ENCODE data around the gene BCCIP.

BCCIP gene

DNA sequence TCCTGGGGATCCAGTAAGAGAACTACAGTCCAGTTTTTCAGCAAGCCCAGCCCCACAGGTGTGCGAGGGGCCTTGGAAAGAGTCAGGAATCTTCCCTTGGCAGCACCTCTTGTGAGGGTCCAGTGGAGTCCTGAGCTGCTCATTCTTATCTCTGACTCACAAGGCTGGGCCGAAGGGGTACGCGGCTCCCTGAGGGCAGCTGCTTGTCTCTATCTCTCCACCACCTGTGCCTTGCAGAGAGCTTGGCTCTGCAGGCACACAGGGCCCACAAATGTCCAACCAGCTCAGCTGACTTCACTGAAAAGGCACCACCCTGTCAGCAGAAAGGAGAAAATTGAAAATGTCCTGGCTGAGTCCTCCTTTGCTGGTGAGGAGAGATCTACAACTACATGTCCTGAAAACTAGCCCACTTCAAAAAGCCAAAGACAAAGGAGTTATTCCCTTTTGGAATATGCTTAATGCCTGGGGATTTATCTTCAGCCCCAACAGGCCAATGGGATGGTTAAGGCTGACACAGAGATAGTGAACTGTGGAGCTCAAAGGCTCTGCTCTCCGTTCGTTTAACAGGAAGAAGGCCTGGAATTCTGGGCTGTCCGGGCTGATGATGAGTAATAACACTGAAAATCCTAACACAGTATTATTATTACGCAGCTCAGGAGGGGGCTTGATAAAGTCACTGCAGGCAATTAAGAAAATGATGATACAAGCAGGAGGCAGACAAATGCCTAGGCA is 23.7 kb upstream of the BCCIP start:
- no peak for DNase-seq

DNA sequence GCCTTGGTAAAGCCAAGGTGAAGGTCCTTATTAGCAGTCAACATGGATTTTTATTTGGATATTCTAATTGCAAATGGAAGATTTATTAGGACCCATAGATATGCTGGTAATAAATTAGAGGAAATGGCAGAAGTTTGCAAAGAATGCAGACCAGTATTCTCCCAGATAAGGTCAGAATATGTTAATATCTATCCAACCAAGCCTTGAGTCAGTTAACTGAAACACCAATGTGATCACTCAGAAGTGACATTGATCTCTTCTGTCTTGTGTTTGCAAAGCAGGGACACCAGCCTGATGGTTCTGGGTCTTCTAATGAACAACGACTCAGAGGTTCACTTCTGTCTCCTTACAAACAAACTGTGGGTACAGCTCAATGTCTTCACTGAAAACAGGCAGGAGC is 21.8 kb upstream of the BCCIP start:
- DNase-seq: no peak

DNA sequence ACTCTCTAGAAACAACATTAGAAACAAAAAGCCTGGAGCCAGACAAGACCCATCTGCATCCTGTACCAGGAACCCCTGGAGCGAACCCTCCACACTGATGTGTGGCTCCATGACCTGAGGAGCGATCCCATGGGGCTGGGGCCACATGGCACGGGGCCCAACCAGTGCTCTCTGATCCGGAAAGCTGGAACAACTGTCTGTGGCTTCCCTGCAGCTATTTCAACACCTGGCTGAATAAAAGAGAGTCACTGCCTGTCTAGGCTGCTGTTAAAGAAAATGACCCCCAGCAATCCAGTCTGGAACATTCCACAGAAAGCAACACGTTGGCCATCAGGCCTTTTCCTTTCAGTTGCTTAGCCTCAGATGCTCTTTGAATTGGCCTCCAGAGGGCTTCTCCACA is 21.2 kb upstream of the BCCIP start:
- DNase-seq: no peak

DNA sequence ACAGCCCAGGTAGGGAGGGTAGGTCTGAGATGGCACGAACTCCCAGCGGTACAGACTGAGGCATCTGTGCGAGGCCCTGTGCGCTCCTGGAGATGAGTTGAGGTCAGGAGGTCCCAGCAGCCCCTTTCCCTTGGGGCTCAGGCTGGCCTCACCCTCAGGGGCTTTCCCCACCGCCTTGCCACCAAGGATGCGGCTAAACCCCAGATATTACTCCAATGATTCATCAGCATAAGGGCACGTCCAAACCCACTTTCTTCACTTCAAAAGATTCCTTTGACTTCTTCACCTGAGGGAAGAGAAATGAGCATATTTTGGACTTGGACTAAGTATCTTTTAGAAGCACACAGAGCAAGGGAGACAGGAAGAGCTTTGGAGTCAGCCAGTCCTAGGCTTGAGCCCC is 20.6 kb upstream of the BCCIP start:
- DNase-seq: no peak

DNA sequence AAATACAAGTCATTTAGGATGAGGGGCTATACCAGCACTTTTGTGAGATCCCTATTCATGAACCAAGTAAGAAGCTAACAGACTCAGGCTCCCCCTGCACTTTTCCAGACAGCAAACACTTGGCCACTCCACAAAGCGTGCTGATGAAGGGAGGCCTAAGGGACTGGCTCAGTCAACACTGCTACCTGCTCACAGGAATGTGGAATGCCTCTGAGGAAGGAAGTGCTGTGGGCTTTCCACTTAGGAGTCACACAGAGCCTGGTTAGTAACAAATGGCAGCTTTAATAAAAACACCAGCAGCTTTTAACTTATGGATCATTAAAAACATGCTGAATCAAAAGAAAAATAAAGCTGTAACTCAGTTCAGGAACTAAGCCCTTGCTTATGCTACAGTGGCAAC is 15.3 kb upstream of the BCCIP start:
- no peak for DNase-seq

DNA sequence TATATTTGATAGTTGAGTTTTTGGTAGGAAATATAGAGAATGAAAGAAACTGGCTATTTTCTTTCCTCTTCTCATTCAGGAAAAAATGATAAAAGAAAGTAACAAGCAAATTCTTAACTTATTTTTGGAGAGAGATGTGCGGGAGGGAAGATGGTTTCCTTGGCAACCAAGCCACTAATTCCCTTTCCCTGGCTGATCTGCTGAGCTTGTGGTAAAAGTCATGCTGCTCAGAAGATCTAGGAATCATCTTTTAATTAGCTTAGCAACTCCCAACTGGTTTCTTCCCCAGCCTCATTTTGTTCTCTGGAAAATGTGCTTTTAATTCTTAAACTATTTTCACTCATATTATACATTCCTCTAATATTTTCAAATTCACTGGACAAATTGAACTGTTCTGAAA is 12.1 kb upstream of the BCCIP start:
- no peak for DNase-seq

DNA sequence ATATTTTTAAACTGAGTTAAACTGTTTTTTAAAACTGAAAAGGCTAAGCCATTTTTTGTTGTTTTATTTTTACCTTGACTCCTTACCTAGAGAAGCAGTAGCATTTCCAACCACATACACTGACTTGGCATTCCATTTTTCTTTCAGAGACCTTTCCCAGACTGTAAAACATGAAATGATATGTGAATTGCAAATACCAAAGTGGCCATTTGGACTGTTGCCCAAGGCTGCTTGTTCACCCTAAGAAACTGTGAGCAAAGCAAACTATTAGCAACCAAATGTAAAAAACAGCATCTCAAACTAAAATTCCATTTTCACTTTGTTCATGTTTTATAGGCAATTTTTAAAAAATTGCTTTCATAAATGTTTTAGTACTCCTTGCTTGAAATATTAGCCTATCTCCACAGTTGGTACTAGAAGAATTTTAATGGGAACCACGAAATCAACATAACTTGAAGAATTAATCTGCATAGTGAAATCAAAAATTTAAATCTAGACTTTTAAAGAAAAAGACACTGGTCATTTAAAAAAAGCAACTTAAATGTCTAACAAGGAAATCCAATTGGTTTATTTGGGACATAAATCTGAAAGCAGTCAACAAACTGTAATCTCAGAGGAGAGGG is 11.1 kb upstream of the BCCIP start:
- DNase-seq: no peak

DNA sequence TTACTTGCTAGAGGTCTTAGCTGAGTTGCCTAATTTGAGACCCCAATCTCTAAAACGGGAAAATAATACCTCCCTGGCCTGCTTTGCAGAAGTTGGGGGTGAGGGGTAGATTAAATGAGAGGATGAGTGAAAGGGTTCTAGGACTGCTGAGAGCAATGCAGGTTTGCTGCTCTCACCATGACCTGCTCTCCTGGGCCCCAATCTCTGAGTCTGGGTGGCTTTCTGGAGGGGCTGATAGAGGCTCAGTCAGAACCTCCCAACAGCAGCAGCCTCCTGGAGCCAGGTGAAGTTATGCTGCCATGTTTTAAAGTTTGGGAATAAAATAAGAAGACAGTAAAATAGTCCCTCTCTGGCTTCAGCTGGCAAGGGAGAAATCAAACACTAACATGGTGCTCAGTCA is 7.6 kb upstream of the BCCIP start:
- DNase-seq: no peak

DNA sequence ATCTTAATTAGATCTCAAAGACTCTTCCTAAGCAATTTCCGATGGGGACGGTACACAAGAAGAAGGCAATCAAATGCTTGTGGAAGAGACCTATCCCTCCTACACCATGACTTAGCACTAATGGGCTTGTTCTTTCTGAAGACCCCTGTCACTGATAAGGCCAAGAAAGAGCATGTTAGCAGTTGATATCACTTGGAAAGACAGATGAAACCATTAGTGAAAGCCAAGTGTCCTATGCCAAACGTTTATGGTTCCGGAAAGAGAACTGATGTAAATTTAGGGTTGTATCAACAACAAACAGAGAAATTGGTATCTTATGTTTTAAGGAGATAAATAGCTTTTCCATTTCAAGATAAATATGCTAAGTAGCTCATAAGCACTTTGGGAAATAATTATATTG is 6.8 kb upstream of the BCCIP start:
- DNase-seq: no peak

DNA sequence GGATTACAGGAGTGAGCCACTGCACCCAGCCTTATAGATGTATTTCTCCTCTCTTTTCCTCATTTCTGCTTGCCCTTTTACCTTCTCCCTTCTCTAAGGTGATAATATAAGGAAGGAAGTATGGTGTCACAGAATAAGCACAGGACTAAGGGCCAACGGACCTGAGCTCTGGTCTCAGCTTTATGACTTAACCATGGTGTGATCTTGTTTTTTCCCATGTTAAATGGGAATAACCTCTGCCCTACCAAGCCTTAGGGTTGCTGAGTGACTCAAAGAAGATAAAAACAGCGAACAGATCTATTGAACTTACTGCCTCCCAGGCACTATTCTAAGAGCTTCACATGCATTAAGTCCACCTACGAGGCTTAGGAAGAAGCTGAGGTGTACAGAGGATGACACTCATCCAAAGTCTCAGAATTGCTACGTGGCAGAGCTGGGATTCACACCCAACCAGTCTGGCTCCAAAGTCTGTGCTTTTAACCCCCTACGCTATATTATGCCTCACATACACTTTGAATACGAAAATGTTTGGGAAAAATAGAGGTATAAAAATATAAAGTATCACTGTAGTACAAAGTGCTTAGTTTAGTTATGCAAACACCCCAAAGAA is 5.9 kb upstream of the BCCIP start:
- DNase-seq: no peak

DNA sequence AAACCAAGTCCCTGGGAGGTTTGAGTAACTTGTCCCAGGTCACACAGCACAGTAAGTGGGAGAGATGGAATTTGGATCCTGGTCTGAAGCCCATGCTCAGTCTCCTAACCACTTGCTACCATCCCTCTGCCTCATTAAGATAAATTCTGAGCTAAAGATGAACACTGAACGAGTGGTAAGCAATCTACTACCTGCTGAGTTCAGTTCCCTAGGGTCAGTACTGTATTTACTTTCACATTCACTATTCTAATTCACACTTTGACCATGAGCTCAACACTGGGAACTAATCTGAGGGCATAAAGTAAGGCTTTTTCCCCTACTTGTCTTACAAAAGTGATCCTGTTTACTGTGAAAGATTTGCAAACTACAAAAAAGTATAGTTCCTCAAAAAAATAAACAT is 2.6 kb upstream of the BCCIP start:
- DNase-seq: no peak

DNA sequence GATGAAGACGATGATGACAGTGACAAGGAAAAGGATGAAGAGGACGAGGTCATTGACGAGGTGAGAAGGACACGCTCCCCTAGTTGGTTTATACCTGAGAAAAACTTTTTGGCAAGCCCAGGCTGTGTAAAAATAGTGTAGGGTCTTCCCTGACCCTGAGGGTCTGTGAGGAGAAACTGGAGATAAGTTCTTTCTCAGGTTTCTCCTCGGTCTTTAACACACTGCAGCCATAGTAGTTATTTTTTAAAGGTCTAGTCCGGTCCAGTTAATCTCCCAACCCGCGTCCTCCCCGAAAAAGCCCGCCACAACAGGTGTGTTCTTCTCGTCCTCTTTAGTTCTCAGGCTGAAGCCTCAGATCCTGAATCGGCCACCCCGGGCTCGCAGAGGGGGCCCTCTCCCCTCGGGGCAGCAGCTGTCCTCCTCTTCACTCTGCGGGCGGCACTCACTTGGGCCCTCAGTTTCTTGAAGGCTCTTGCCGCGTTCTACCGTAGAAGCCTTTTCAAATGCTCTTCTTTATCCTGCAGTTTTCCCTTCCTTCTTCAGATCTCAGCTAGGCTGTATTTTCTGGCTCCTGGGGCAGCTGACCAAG is 411 bp downstream of the BCCIP start:
- peak; percentile 37 to 38 for DNase-seq

DNA sequence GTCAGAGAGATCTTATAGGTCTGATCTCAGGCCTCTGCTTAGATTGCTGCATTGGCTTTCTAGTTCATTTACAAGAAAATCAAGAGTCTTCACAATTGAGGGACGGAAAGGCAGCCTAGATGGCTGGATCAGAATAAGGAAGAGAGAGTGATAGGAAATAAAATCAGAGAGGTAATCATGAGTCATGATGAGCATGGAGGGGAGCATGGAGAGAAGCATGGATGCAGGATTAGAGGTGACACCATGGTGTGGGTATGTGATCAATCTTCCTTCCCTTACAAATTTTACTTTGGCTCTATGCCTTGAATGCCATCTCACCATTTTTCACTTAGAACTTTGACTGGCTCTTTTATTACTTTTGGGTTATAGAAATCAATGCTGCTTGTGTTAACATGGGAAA is 1.4 kb downstream of the BCCIP start:
- DNase-seq: no peak

DNA sequence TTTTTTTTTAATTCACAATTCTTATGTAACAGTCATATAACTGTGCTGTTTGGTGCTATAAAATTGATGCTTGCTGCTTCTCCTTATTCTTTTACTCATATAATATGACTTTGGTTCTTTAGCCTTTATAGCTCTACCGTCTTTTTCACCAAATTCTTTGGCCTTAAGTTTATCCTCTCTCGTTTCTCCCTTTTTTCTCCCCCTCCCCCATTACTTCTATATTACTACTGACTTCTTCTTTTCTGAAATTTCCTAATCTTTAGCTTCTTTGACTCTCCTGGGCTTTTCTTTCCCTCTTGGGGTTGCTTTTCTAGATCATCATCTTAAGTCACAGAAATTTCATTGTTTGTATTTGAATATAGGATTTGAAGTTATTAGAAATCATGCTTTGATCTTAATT is 3.8 kb downstream of the BCCIP start:
- DNase-seq: no peak

DNA sequence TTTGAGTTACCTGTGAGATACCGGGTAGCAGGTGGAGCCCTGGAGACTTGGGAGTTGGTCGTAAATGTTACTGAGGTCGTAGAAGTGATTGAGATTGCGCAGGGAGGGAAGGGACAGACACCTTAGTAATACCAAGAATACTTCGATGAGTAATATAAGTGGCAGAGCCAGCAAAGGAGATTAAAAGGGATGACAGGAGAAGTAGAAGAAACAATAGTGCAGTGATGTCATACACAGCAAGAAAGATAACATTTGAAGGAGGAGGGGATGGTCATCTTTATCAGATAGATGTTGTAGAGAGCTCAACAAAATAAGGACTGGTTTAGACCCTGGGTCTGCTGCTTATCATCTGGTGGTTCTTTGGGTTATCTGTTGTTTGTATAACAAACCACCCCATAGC is 5.0 kb downstream of the BCCIP start:
- no peak for DNase-seq

DNA sequence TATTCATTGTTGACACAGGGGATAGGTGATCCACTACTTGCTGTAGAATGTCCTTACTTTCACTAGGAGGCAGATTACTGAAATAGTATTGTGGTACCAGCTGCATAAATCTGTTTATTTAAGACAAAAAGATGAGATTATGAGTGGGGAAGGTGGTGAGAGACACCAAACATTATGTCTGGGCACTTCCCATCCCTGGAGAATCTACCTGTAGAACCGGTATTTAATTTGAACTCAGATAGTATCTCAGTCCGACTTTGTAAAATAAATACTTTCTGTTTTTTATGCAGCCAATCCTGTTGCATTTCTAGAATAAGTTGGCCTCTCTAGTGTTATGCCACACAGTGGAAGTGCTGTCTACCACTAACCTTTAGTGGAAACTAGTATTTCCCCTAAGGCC is 13.4 kb downstream of the BCCIP start:
- no peak for DNase-seq

DNA sequence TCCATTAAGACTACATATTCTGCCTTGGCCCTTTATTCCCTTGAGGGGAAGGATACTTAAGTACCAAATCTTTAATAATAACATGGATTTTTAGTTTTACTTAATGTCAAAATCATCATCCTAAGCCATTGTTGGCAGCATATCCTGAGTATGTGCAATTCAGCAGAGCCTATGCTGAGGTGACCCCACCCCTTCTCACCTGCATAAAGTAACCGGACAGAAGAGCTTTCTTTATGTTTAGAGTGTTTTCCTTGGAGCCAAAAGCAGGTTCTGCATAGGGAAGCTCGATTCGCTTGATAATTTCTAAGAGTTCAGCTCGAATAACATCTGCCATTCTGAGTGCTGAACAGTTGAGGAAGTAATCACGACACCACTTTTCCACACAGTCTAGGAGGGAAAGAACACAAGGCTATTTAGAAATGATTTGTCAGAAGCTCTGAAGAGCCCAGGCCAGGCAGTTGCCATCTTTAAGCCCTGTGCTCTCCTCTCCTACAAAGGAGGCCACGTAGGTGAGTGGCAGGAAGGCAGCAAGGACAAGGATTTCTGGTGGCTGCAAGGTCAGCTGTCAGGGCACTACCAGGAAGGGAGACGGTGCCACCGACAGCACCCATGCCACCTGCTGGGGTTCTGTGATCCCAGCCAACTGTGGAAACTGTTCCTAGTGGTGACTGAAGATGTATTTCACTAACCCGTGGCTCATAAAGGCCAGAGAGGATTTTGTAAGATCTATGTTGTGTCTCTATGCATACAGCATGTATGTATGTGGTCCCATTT is 15.6 kb downstream of the BCCIP start:
- no peak for DNase-seq

DNA sequence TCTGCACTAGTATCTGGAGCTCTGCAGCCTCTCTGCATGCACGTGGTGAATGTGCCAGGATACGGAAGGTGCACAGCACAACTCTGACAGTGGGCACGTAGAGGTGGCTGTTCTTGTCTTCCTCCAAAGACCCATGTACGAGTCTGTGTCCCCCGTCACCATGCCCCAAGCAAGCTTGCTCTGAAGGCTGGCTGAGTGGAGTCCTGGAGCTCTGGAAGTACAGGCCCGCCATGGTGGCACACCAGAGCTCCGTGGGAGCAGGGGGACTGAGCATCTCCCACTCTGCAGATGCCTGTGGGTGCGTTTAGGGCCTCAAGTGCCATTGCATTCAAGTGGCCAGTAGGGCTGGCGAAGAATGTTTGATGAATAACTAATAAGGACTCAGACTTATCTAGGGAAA is 17.1 kb downstream of the BCCIP start:
- no peak for DNase-seq

DNA sequence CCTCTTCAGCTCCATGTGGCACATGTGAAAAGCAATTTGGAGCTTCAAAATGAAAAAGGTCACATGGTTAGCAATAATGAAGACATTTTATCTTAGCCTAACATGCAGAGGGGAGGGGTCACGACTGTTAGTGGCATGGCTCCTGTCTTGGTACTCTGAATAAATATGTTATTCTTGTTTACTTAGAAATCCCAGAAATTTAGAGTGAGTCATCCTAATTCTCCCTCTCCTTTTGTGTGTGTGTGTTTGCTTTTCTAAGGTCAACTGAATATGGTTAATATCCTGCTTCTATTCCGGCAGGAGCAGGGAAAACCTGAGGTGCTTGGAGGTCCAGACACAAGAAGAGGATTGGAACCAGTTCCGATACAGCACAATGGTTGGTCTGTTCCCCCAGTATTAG is 17.6 kb downstream of the BCCIP start:
- DNase-seq: no peak

DNA sequence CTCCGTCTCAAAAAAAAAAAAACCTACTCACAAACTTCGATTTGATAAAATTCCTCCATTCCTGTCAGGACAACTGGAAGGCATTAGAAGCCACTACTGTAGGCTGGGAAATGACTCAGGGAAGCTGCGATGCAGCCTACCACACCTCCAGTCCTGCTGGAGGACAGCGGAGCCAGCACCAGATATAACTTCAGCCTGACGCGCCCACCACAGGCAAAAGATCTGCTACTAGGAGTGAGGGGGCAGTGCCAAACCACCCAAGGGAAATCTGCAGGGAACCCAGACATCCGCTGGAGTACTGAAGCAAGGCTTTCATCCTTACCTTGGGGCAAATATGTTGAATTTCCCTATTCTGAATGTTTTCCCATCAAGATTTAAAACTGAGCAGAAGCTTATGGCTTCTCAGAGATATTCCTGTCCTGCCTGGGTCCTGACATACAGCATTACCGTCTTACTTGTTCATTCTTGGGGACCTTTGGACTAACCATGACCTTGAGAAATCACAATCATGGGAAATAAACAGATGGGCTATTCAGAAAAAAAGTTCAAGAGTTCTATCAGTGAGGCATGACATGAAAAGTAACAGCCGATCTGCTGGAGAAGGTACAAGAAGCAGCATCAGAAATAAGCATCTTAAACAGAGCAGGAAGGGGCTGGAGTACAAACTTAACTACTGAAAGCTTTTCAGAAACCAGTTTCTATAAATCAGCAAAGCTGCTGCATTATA is 20.4 kb downstream of the BCCIP start:
- no peak for DNase-seq

DNA sequence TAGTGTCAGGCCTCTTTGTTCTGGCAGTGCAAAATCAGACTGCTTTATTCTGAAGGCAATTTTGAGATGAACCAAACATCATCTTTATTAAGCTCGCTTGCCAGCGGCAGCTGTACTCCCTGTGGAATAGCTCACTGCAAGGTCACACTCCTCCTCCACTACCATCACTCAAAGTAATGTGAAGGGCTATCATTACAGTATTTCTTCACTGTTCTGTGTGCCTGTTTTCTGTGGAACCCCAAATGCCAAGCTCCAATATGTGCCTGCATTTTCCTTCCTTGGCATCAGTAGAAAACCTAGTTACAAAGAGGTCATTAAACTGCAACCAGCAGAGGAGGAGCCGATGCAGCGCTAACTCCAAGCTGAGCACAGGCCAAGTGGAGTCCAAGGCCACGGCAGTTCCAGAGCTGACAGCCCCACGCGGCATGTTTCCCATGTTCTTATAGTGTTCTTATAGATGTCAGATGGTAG is 21.4 kb downstream of the BCCIP start:
- no peak for DNase-seq

DNA sequence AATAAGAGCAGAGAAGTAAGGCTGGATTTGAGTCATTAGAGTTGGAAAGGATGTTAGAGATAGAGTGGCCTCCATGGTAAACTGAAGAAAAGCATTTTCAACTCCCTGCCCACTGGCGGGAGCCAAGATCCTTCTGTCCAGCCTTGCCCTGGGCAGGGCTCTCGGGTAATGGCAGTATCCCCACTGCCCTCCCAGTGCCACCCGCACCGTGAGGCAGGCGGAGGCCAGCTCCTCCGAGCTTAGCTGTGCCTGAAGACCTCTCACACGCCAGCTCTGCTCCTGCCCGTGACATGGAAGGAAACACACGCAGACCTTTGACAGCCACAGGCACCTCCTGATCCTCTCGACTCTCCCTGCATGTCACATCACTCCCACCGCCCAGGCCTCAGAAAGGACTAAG is 22.3 kb downstream of the BCCIP start:
- no peak for DNase-seq

DNA sequence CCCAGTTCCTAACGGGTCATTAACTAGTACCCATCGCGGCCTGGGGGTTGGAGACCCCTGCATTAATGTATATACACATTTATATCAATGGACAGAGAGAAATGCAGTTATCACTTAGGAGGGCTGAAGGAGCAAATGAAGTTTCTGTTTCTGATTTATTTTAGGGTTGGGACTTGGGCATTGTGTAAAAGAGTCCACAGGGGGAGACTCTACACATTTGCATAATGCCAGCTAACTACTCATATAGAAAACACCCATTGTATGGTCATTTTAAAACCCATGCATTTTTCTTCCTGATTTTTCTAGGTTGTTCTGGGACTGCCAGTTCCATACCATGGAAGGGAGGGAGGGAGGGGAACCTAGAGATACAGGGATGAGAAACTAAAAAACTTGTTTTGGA is 23.5 kb downstream of the BCCIP start:
- no peak for DNase-seq

Data from activated T-cell treated with anti-CD3 and anti-CD28 coated beads, Interleukin-2, amount 50 U/mL, for 48 hours (primary cell).